ENCODE results near the gene TAF1C.
A peak's percentile ranks its signal among the peaks of the same experiment; 100 is the strongest.

Gene TAF1C

DNA sequence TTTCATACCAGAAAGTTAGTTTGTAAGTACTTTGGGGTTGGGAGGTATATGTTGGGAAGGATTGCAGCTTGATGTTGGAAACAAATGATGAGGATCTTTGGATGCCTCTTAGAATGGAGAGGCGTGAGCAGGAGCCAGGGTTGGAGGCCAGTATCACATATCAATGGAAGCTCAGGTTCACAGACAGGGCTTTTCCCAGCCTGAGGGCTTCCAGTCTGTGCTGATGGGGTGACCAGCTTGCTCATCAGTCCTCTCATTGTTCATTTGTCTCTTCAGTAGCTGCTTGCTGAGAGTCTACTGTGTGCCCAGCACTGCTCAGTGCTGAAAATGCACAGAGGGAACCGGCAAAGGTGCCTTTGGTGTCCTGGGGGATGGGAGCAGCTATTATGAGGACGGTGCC lies 35.9 kb downstream of the TAF1C start:
- H3K14ac ChIP-seq (ENCODE audit: low read length) = no peak overlapping the region
- WGBS (ENCODE audit: extremely low coverage, insufficient coverage, insufficient read length) = no CpG with 5 or more reads among the region's 3 CpGs
- H3K9ac ChIP-seq (ENCODE audit: low read length) = no peak overlapping the region
- H3K79me2 ChIP-seq (ENCODE audit: control insufficient read depth, insufficient read depth, low read length, poor library complexity) = no peaks in the 10 kb centered on the region
- DNase-seq = no peak
- no peak overlapping the region for H2AFZ ChIP-seq (ENCODE audit: insufficient read depth, low read length, poor library complexity)
- H3K9me3 ChIP-seq (ENCODE audit: insufficient read depth, low read depth, low read length) = no peaks in the 10 kb centered on the region
- no peak overlapping the region for H4K8ac ChIP-seq (ENCODE audit: low read depth, low read length)
- no peak overlapping the region for H3K27ac ChIP-seq (ENCODE audit: low read depth, low read length)
- no peak overlapping the region for H3K23ac ChIP-seq (ENCODE audit: low read length)
- no peaks in the 10 kb centered on the region for H3K27me3 ChIP-seq (ENCODE audit: insufficient read depth, low read length)
- H3K4ac ChIP-seq (ENCODE audit: low read depth, low read length) = no peak overlapping the region
- H4K91ac ChIP-seq (ENCODE audit: low read depth, low read length) = no peak overlapping the region
- H3K36me3 ChIP-seq (ENCODE audit: control insufficient read depth in 1 of 2, insufficient read depth in 2 of 2, low read length in 2 of 2) = no peaks in the 10 kb centered on the region
- no peak overlapping the region for H3K4me2 ChIP-seq (ENCODE audit: low read length)
- H2BK5ac ChIP-seq (ENCODE audit: low read depth, low read length, poor library complexity) = no peak overlapping the region
- H2BK12ac ChIP-seq (ENCODE audit: low read length) = no peak overlapping the region
- H2BK120ac ChIP-seq (ENCODE audit: insufficient read depth, low read length, poor library complexity) = no peak overlapping the region
- no peak overlapping the region for H3K4me3 ChIP-seq (ENCODE audit: low read depth, low read length)
- no peak overlapping the region for H2AK5ac ChIP-seq (ENCODE audit: low read length)
- H4K12ac ChIP-seq (ENCODE audit: low read depth, low read length) = no peak overlapping the region
- no peak overlapping the region for H3K18ac ChIP-seq (ENCODE audit: low read length)
- no peaks in the 10 kb centered on the region for H3K4me1 ChIP-seq (ENCODE audit: control insufficient read depth in 1 of 2, insufficient read depth in 2 of 2, low read length in 2 of 2)
- H3K79me1 ChIP-seq (ENCODE audit: low read length) = no peaks in the 10 kb centered on the region

DNA sequence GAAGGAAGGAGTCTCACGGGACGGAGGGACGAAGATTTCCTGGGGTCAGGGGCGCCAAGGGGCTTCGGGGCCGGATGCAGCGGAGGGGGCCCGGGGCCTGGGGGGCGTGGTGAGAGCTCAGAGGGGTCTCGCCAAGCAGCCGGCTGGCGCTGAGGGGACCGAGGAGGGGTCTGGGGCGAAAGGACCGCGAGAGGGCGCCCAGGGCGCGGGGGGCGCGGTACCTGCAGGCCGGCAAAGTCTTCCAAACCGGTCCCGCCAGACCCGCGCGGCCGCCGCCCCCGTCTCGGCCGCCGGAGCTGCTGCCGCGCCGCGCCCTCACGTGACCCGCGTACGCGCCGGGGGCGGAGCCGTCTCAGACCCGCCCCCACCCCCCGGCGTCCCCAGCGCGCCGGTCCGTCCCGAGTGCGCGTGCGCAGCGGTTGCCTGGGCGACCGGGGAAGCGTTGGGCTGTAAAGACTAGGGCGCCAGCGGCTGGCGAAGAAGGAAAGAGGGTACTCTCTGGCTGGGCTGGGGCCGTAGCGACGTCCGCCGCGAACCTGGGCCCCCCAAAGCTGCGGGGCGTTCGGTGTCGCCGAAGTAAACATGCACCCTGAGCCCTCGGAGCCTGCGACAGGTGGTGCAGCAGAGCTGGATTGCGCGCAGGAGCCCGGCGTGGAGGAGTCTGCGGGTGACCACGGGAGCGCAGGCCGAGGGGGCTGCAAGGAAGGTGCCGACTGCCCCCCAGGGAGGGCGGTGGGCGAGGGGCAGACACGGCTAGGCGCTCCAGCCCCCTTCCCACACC lies 41.8 kb downstream of the TAF1C start, which contains the start of the genes DNAAF1 and HSDL1:
TSS of gene DNAAF1 (plus strand) at position 450 of the 781 bp plus-strand sequence. CDS start at position 583, 133 bp downstream.
TSS of gene HSDL1 (minus strand) at position 319 of the 781 bp plus-strand sequence. CDS start 13,856 bp downstream, outside the sequence.
- Histone ChIP-seq H3K4ac (ENCODE audit: low read depth, low read length) (peak within 1 kb of the TSS; percentile 44), H2AFZ (ENCODE audit: insufficient read depth, low read length, poor library complexity) (peak within 1 kb of the TSS; percentile 71), H3K4me1 (ENCODE audit: control insufficient read depth in 1 of 2, insufficient read depth in 2 of 2, low read length in 2 of 2) (peaks cover 0 to 2% of the 10 kb centered on the region in 2 experiments), H3K18ac (ENCODE audit: low read length) (peak within 1 kb of the TSS; percentile 77), H3K23ac (ENCODE audit: low read length) (no peak within 1 kb of the TSS), H2BK5ac (ENCODE audit: low read depth, low read length, poor library complexity) (no peak within 1 kb of the TSS), H2BK120ac (ENCODE audit: insufficient read depth, low read length, poor library complexity) (no peak within 1 kb of the TSS), H4K91ac (ENCODE audit: low read depth, low read length) (peak within 1 kb of the TSS; percentile 60), H3K9ac (ENCODE audit: low read length) (peak within 1 kb of the TSS; percentile 73), H3K27ac (ENCODE audit: low read depth, low read length) (peak within 1 kb of the TSS; percentile 49), H2BK12ac (ENCODE audit: low read length) (no peak within 1 kb of the TSS), H3K27me3 (ENCODE audit: insufficient read depth, low read length) (no peaks in the 10 kb centered on the region), H2AK5ac (ENCODE audit: low read length) (no peak within 1 kb of the TSS), H3K36me3 (ENCODE audit: control insufficient read depth in 1 of 2, insufficient read depth in 2 of 2, low read length in 2 of 2) (no peaks in the 10 kb centered on the region), H3K4me2 (ENCODE audit: low read length) (peak within 1 kb of the TSS; percentile 94), H3K79me1 (ENCODE audit: low read length) (peaks cover 3% of the 10 kb centered on the region), H4K12ac (ENCODE audit: low read depth, low read length) (peak within 1 kb of the TSS; percentile 71), H3K9me3 (ENCODE audit: insufficient read depth, low read depth, low read length) (no peaks in the 10 kb centered on the region), H4K8ac (ENCODE audit: low read depth, low read length) (peak within 1 kb of the TSS; percentile 79), H3K4me3 (ENCODE audit: low read depth, low read length) (peak within 1 kb of the TSS; percentile 85), H3K79me2 (ENCODE audit: control insufficient read depth, insufficient read depth, low read length, poor library complexity) (peaks cover 2% of the 10 kb centered on the region), H3K14ac (ENCODE audit: low read length) (no peak within 1 kb of the TSS)
- peak; percentile 84 to 95 for DNase-seq
- no CpG with 5 or more reads among the region's 89 CpGs for WGBS (ENCODE audit: extremely low coverage, insufficient coverage, insufficient read length)

DNA sequence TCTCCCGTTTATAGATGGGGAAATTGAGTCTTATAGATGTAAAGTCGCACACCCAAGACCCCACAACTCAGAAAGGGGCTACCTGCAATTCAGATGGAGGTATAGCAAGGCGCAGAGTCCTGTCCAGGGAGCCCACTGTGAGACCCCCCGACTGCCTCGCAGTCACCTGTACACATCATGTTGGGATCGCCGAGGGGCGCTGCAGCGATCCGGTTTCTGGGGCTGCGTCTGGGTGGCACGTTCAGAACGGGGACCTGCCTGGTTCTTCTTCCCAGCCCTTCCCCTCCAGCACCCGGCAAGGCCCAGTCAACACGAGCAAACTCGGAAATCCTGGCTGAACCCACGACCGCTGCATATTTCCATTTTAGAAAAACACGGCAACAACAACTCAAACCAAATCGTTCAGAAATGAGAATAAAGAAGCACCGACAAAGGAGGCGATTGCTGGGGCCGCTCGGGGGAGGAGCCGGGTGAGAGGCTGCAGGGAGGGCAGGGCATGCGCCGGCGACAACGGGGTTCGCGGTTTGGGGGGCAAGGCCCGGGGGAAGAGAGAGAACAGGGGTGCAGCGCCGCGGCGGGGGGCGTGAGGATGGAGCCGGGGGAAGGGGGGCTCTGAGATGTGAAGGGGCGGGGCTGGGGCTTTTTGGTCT lies 42.5 kb downstream of the TAF1C start:
- no peaks in the 10 kb centered on the region for H3K36me3 ChIP-seq (ENCODE audit: control insufficient read depth in 1 of 2, insufficient read depth in 2 of 2, low read length in 2 of 2)
- no peak overlapping the region for H2BK12ac ChIP-seq (ENCODE audit: low read length)
- peak overlapping the region; percentile 77 for H3K18ac ChIP-seq (ENCODE audit: low read length)
- no peak overlapping the region for H4K12ac ChIP-seq (ENCODE audit: low read depth, low read length)
- H3K4ac ChIP-seq (ENCODE audit: low read depth, low read length) = peak overlapping the region; percentile 13
- H4K8ac ChIP-seq (ENCODE audit: low read depth, low read length) = no peak overlapping the region
- peak overlapping the region; percentile 49 for H3K27ac ChIP-seq (ENCODE audit: low read depth, low read length)
- peak in 1 of 2 donors; percentile 44 for DNase-seq
- H3K4me3 ChIP-seq (ENCODE audit: low read depth, low read length) = peak overlapping the region; percentile 85
- H4K91ac ChIP-seq (ENCODE audit: low read depth, low read length) = peak overlapping the region; percentile 4
- peak overlapping the region; percentile 38 for H2AFZ ChIP-seq (ENCODE audit: insufficient read depth, low read length, poor library complexity)
- H3K9me3 ChIP-seq (ENCODE audit: insufficient read depth, low read depth, low read length) = no peaks in the 10 kb centered on the region
- WGBS (ENCODE audit: extremely low coverage, insufficient coverage, insufficient read length) = no CpG with 5 or more reads among the region's 39 CpGs
- no peak overlapping the region for H2BK120ac ChIP-seq (ENCODE audit: insufficient read depth, low read length, poor library complexity)
- H3K4me2 ChIP-seq (ENCODE audit: low read length) = peak overlapping the region; percentile 91
- no peak overlapping the region for H2AK5ac ChIP-seq (ENCODE audit: low read length)
- peaks cover 0 to 3% of the 10 kb centered on the region in 2 experiments for H3K4me1 ChIP-seq (ENCODE audit: control insufficient read depth in 1 of 2, insufficient read depth in 2 of 2, low read length in 2 of 2)
- peaks cover 3% of the 10 kb centered on the region for H3K79me1 ChIP-seq (ENCODE audit: low read length)
- no peaks in the 10 kb centered on the region for H3K27me3 ChIP-seq (ENCODE audit: insufficient read depth, low read length)
- peaks cover 2% of the 10 kb centered on the region for H3K79me2 ChIP-seq (ENCODE audit: control insufficient read depth, insufficient read depth, low read length, poor library complexity)
- no peak overlapping the region for H3K23ac ChIP-seq (ENCODE audit: low read length)
- no peak overlapping the region for H3K14ac ChIP-seq (ENCODE audit: low read length)
- peak overlapping the region; percentile 73 for H3K9ac ChIP-seq (ENCODE audit: low read length)
- H2BK5ac ChIP-seq (ENCODE audit: low read depth, low read length, poor library complexity) = no peak overlapping the region

DNA sequence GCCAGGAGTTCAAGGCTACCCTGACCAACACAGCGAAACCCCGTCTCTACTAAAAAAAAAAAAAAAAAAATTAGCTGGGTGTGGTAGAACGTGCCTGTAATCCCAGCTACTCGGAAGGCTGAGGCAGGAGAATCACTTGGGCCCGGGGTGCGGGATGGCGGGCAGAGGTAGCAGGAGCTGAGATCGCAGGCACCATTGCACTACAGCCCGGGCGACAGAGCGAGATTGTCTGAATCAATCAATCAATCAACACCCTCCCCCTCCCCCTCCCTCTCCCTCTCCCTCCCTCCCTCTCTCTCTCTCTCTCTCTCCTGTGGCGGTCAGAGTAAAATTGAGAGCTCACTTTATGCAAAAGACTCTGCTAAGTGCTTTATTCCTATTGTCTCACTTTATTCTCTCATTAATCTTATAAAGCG lies 43.1 kb downstream of the TAF1C start:
- DNase-seq = no peak
- Histone ChIP-seq H3K4me3 (ENCODE audit: low read depth, low read length) (no peak overlapping the region), H3K27ac (ENCODE audit: low read depth, low read length) (no peak overlapping the region), H3K36me3 (ENCODE audit: control insufficient read depth in 1 of 2, insufficient read depth in 2 of 2, low read length in 2 of 2) (no peaks in the 10 kb centered on the region), H2BK120ac (ENCODE audit: insufficient read depth, low read length, poor library complexity) (no peak overlapping the region), H3K9me3 (ENCODE audit: insufficient read depth, low read depth, low read length) (no peaks in the 10 kb centered on the region), H3K9ac (ENCODE audit: low read length) (no peak overlapping the region), H4K8ac (ENCODE audit: low read depth, low read length) (no peak overlapping the region), H2BK5ac (ENCODE audit: low read depth, low read length, poor library complexity) (no peak overlapping the region), H2AFZ (ENCODE audit: insufficient read depth, low read length, poor library complexity) (no peak overlapping the region), H3K23ac (ENCODE audit: low read length) (no peak overlapping the region), H3K4me1 (ENCODE audit: control insufficient read depth in 1 of 2, insufficient read depth in 2 of 2, low read length in 2 of 2) (peaks cover 5 to 8% of the 10 kb centered on the region in 2 experiments), H2BK12ac (ENCODE audit: low read length) (no peak overlapping the region), H4K12ac (ENCODE audit: low read depth, low read length) (no peak overlapping the region), H3K79me2 (ENCODE audit: control insufficient read depth, insufficient read depth, low read length, poor library complexity) (peaks cover 2% of the 10 kb centered on the region), H3K27me3 (ENCODE audit: insufficient read depth, low read length) (no peaks in the 10 kb centered on the region), H3K79me1 (ENCODE audit: low read length) (peaks cover 3% of the 10 kb centered on the region), H3K4me2 (ENCODE audit: low read length) (peak overlapping the region; percentile 91), H4K91ac (ENCODE audit: low read depth, low read length) (no peak overlapping the region), H3K4ac (ENCODE audit: low read depth, low read length) (peak overlapping the region; percentile 41), H3K18ac (ENCODE audit: low read length) (no peak overlapping the region), H2AK5ac (ENCODE audit: low read length) (no peak overlapping the region), H3K14ac (ENCODE audit: low read length) (no peak overlapping the region)
- WGBS (ENCODE audit: extremely low coverage, insufficient coverage, insufficient read length) = no CpG with 5 or more reads among the region's 13 CpGs

Measured in trophoblast cell (in vitro differentiated cells and primary cell).